GM19099 (cell line): ENCODE measurements around the gene BRIP1.

Experiments
- POLR2A ChIP-seq: IDR thresholded peaks from 3 replicates; pipeline ENCODE4 v1.6.1; 2011; ENCODE audit warnings: low read depth; ENCODE audit not compliant: insufficient read length; ENCODE audit errors: extremely low read depth

BRIP1 gene

GRCh38 chr17:61735807-61736206 lies 127.5 kb downstream of the BRIP1 start:
- TF ChIP-seq POLR2A = no peak

DNA sequence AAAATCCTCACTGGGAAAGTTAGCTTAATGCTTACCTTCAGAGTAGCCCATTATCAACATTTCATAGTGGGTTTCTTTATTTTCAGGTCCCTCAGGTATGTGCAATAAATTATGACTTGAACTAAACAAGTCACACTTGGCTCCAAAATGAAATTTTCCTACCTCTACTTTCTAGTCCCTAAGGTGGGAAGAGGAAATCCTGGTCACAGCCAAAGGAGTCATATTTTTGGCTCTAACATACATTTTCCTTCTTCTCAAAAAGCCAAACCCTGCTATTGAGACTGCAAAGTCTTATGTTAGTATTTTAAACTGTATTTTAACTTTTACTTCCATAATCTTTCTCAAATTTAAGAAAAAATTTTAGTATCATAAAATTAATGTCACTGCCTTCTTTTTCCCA lies 128.9 kb downstream of the BRIP1 start:
- no peak for TF ChIP-seq POLR2A

- TF ChIP-seq POLR2A = no peak
Observed at GRCh38 chr17:61734012-61734411, 129.3 kb downstream of the BRIP1 start.

- TF ChIP-seq POLR2A = no peak
Observed at GRCh38 chr17:61733021-61733420, 130.3 kb downstream of the BRIP1 start.

DNA sequence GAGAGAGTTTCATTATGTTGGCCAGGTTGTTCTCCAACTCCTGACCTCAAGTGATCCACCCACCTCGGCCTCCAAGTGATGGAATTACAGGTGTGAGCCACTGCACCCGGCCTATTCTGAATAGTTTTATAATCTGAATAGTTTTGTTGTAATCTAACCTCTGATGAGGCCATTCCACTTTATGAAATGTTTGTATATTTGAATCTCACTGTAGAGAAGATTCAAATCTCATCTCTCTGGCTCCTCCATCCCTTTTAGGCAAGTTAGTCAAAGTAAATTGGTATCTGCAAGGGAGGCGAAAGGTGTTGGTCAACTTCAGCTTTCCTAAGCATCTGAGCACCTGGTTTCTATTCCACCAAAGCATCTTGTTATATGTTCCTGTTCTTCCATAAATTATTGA lies 131.2 kb downstream of the BRIP1 start:
- no peak for TF ChIP-seq POLR2A

DNA sequence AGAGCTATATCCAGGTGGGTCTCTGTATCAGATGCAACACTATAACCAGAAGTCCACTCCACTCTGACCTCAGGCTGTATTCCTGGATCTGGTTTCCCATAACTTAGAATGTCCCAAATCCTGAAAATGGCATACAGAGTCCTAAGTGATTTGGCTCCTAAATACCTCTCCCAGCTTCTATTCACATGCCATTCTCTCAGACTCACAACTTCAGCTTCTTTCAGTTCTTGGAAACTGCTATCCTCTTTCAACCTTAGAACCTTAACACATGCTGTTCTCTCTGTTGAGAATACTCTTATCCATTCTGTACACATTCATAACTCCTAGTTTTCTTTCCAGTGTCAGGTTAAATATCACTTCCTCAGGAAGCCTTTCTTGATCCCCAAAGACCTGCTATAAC lies 132.0 kb downstream of the BRIP1 start:
- TF ChIP-seq POLR2A = no peak

DNA sequence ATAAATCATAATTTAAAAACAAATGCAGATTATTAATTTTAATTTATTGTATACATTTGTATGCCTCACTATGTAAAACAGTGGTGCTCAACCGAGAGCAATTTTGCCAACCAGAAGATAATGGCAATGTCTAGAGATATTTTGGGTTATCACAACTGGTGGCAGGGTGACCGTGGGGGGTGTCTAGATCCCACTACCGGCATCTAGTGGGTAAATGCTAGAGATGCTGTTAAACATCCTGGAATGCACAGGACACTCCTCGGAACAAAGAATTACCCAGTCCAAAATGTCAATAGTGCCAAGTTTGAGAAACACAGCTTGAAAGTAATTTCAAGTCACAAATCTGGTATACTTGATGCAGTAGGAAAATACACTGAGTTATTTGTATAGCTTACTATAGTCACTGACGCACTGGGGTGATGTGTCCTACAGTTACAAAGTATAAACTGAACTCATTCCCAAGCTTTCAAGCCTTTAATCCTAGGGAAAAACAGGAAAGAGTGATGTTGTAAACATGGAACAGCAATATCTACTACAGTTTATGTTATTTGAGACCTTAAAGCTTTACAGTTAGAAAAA lies 133.5 kb downstream of the BRIP1 start:
- no peak for TF ChIP-seq POLR2A

GRCh38 chr17:61728297-61728836 lies 135.0 kb downstream of the BRIP1 start:
- TF ChIP-seq POLR2A = no peak

- TF ChIP-seq POLR2A = no peak
Observed at GRCh38 chr17:61726977-61727376, 136.4 kb downstream of the BRIP1 start.

- TF ChIP-seq POLR2A = no peak
Observed at GRCh38 chr17:61724777-61725176, 138.6 kb downstream of the BRIP1 start.

DNA sequence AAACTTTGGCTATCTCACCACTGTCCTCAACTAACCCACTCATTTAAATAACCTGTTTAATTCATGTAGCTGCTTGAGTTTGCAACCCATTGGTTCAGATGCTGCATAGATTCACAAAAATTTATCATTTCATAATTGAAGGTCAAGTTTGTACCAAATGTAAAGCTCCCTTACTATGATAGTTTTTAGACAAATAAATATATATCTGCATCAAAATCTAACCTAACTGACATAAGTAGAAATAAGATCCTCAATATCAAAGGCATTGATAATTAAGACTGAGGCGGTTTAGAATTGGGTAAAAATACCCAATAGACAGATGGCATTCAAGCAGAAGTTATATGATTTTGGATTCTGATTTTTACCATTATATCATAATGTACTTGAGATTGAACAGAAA lies 139.4 kb downstream of the BRIP1 start:
- TF ChIP-seq POLR2A = no peak

- no peak for TF ChIP-seq POLR2A
Observed at GRCh38 chr17:61723183-61723582, 140.1 kb downstream of the BRIP1 start.

DNA sequence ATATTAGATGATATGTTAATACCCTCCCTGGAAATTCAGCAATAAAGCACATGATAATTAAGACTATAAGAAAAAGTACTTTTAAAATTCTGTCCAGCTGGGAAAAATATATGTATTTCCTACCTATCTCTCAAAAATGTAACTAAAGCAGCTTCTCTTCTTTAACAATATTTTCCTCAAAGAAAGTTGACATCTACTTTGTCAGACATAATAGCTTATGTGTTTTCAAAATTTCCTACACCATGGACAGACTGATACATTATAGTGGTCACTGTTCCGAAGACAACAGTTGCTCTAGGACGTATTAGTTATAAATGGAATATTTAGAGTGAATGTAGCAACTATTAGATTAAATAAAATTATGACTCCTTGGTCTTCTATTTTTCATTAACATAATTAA lies 140.9 kb downstream of the BRIP1 start:
- no peak for TF ChIP-seq POLR2A

DNA sequence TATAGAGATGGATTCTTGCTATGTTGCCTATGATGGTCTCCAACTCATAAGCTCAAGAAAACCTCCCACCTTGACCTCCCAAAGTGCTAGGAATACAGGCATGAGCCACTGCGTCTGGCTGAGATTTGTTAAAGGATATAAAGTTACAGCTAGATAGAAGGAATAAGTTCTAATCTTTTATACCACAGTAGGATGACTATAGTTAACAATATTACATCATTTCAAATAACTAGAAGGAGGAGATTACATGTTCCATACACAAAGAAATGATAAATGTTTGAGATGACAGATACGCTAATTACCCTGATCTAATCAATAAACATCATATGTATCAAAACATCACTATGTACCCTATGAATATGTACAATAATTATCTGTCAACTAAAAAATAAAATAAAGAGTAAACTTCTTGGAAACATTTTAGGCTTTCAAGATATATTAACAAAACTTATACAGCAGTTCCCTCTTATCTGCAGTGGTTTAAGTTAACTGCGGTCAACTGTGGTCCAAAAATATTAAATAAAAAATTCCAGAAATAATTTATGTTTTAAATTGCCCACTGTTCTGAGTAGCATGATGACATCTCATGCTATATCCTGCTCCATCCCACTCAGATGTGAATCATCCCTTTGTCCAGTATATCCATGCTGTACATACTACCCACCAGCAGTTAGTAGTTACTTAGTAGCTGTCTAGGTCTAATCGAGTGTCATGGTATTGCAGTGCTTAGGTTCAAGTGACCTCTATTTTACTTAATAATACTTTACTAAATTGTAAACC lies 143.1 kb downstream of the BRIP1 start:
- TF ChIP-seq POLR2A = no peak

- TF ChIP-seq POLR2A = no peak
Observed at GRCh38 chr17:61718022-61718421, 145.3 kb downstream of the BRIP1 start.

GRCh38 chr17:61717352-61717751 lies 146.0 kb downstream of the BRIP1 start:
- TF ChIP-seq POLR2A = no peak
